ENCODE results near the gene EFCAB6.

The EFCAB6 gene

GRCh38 chr22:43802897-43803495 lies 9.1 kb downstream of the EFCAB6 start:
- no peak for DNase-seq

- no peak for DNase-seq
These were observed 11.1 kb downstream of the EFCAB6 start for GRCh38 chr22:43800970-43801369.

GRCh38 chr22:43798492-43798891 lies 13.6 kb downstream of the EFCAB6 start:
- DNase-seq = no peak

GRCh38 chr22:43796567-43796966 lies 15.5 kb downstream of the EFCAB6 start:
- no peak for DNase-seq

GRCh38 chr22:43795320-43795719 lies 16.8 kb downstream of the EFCAB6 start:
- no peak for DNase-seq

- no peak for DNase-seq
These were observed 19.2 kb downstream of the EFCAB6 start for GRCh38 chr22:43792905-43793304.

GRCh38 chr22:43789452-43789851 lies 22.7 kb downstream of the EFCAB6 start:
- no peak for DNase-seq

- DNase-seq = no peak
These were observed 28.3 kb downstream of the EFCAB6 start for GRCh38 chr22:43783777-43784176.

GRCh38 chr22:43782448-43782847 lies 29.7 kb downstream of the EFCAB6 start:
- DNase-seq = no peak

- DNase-seq = no peak
These were observed 34.8 kb downstream of the EFCAB6 start for GRCh38 chr22:43777286-43777685.

GRCh38 chr22:43776081-43776670 lies 35.9 kb downstream of the EFCAB6 start:
- DNase-seq = no peak

GRCh38 chr22:43774318-43774915 lies 37.7 kb downstream of the EFCAB6 start:
- DNase-seq = no peak

GRCh38 chr22:43772831-43773230 lies 39.3 kb downstream of the EFCAB6 start:
- no peak for DNase-seq

- DNase-seq = no peak
These were observed 56.7 kb downstream of the EFCAB6 start for GRCh38 chr22:43755452-43755851.

GRCh38 chr22:43755011-43755410 lies 57.1 kb downstream of the EFCAB6 start:
- DNase-seq = no peak

- no peak for DNase-seq
These were observed 57.9 kb downstream of the EFCAB6 start for GRCh38 chr22:43754176-43754575.

- no peak for DNase-seq
These were observed 58.4 kb downstream of the EFCAB6 start for GRCh38 chr22:43753688-43754087.

- no peak for DNase-seq
These were observed 61.4 kb downstream of the EFCAB6 start for GRCh38 chr22:43750751-43751150.

GRCh38 chr22:43749473-43749872 lies 62.6 kb downstream of the EFCAB6 start:
- no peak for DNase-seq

GRCh38 chr22:43747877-43748276 lies 64.2 kb downstream of the EFCAB6 start:
- DNase-seq = no peak

GRCh38 chr22:43747058-43747457 lies 65.0 kb downstream of the EFCAB6 start:
- DNase-seq = no peak

- DNase-seq = no peak
These were observed 66.2 kb downstream of the EFCAB6 start for GRCh38 chr22:43745783-43746356.

GRCh38 chr22:43745411-43745770 lies 66.7 kb downstream of the EFCAB6 start:
- no peak for DNase-seq

- no peak for DNase-seq
These were observed 67.2 kb downstream of the EFCAB6 start for GRCh38 chr22:43744700-43745410.
